Measurements from ENCODE around the gene GIT1.

DNA sequence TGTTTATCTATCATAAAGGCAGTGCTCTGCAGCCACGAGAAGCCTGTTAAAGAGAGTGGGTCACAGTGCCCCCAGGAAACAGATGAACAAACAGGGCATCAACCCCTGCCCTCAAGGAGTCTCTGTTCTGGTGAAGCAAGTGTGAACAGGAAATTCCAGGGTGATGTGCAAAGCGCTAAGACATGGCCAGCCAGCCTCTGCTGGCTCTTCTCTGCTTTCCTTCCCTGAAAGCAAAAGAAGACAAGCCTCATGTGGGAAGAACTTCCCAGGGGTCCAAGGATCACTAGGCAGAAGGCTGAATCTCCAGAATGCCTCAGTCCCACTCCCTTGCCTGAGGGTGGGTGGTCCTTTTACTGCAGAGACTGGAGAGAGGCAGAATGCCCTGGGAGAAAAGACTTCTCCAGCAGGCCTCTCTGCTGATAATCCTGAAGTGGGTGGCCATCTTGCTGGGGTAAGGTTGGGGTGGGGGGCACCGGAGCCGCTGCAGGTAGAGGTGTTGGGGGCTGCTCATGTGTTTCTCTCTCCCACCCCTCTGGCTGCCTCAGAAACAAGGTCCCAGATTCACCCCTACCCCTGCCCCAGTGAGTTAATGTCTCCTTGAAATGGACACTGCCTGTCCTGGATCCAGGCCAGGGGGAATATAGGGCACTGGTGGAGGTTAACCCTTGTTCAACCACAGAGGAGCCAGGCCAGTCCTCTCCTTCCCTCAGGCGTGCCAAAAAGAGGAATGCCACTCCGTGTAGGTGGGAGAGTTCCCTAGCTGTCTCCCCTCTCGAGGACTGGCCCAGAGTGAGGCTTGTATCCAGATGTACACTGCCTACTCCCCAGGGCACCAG, 5.9 kb upstream of the GIT1 start:
- TF ChIP-seq, protein P1, sequence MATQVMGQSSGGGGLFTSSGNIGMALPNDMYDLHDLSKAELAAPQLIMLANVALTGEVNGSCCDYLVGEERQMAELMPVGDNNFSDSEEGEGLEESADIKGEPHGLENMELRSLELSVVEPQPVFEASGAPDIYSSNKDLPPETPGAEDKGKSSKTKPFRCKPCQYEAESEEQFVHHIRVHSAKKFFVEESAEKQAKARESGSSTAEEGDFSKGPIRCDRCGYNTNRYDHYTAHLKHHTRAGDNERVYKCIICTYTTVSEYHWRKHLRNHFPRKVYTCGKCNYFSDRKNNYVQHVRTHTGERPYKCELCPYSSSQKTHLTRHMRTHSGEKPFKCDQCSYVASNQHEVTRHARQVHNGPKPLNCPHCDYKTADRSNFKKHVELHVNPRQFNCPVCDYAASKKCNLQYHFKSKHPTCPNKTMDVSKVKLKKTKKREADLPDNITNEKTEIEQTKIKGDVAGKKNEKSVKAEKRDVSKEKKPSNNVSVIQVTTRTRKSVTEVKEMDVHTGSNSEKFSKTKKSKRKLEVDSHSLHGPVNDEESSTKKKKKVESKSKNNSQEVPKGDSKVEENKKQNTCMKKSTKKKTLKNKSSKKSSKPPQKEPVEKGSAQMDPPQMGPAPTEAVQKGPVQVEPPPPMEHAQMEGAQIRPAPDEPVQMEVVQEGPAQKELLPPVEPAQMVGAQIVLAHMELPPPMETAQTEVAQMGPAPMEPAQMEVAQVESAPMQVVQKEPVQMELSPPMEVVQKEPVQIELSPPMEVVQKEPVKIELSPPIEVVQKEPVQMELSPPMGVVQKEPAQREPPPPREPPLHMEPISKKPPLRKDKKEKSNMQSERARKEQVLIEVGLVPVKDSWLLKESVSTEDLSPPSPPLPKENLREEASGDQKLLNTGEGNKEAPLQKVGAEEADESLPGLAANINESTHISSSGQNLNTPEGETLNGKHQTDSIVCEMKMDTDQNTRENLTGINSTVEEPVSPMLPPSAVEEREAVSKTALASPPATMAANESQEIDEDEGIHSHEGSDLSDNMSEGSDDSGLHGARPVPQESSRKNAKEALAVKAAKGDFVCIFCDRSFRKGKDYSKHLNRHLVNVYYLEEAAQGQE (IDR thresholded peaks at IDR 0.05; ENCODE audit: low read depth, low read length) = no peak
- TF ChIP-seq, protein P2, sequence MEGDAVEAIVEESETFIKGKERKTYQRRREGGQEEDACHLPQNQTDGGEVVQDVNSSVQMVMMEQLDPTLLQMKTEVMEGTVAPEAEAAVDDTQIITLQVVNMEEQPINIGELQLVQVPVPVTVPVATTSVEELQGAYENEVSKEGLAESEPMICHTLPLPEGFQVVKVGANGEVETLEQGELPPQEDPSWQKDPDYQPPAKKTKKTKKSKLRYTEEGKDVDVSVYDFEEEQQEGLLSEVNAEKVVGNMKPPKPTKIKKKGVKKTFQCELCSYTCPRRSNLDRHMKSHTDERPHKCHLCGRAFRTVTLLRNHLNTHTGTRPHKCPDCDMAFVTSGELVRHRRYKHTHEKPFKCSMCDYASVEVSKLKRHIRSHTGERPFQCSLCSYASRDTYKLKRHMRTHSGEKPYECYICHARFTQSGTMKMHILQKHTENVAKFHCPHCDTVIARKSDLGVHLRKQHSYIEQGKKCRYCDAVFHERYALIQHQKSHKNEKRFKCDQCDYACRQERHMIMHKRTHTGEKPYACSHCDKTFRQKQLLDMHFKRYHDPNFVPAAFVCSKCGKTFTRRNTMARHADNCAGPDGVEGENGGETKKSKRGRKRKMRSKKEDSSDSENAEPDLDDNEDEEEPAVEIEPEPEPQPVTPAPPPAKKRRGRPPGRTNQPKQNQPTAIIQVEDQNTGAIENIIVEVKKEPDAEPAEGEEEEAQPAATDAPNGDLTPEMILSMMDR (IDR thresholded peaks at IDR 0.05) = no peak
